Measurements from ENCODE around the gene PPFIA2.

GRCh38 chr12:81222846-81223592 is 536.1 kb downstream of the PPFIA2 start:
- TF ChIP-seq CTCF (conservative IDR thresholded peaks at IDR 0.05) (no peak), EZH2 (IDR thresholded peaks at IDR 0.05; ENCODE audit: low read depth) (no peak)

Data from PC-9 (cell line).